Measurements from ENCODE around the gene TSPAN9. TPM values are rescaled to one million over a fixed set of nuclear protein-coding genes. Genes with fewer than 3 reads are reported as not detected.

Gene TSPAN9
- total and polyA plus RNA-seq, 9 of the 15 experiments (the other 6 are each of a cell fraction or from before 2014, with no cell fraction given), result 0.23 to 2.1 (median 0.60) TPM; not detected in 2

DNA sequence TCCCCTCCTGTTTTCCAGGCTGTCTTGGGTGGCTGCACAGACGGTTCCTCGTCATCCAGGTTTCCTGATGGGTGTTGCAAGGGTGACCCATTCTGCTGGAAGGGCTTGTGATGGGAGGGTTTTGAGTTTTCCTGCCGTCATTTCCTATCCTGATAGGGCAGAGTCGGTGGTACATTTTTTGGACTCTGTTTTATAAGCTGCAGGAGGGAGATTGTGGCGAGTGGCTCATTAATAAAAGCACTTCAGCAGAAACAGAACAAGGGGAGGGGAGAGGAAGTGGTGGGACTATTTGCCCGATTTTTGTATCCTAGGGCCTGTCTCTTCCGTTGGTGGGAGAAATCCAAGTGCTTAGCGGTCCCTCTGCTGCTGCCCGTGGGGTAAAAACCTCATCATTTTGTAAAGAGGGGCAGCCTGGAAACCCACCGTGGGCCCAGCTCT, 40.0 kb downstream of the TSPAN9 start (continued):
- TF ChIP-seq, protein P1, sequence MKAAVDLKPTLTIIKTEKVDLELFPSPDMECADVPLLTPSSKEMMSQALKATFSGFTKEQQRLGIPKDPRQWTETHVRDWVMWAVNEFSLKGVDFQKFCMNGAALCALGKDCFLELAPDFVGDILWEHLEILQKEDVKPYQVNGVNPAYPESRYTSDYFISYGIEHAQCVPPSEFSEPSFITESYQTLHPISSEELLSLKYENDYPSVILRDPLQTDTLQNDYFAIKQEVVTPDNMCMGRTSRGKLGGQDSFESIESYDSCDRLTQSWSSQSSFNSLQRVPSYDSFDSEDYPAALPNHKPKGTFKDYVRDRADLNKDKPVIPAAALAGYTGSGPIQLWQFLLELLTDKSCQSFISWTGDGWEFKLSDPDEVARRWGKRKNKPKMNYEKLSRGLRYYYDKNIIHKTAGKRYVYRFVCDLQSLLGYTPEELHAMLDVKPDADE (conservative IDR thresholded peaks at IDR 0.05; ENCODE audit: control insufficient read depth, low read depth, low read length), result no peak
- TF ChIP-seq RNF2 (IDR thresholded peaks at IDR 0.05) (no peak), TEAD2 (tag; IDR thresholded peaks at IDR 0.05) (no peak), CSDE1 (IDR thresholded peaks at IDR 0.05) (no peak)

GRCh38 chr12:3117591-3118015, 40.4 kb downstream of the TSPAN9 start:
- Histone ChIP-seq H3K27me3 (ENCODE audit: control insufficient read depth in 2 of 2, insufficient read depth in 2 of 2, low read length in 2 of 2) (peaks cover 5 to 42% of the 10 kb centered on the region in 2 experiments), H3K4me2 (ENCODE audit: insufficient read depth, low read length) (no peak overlapping the region), H3K9ac (ENCODE audit: insufficient read depth in 1 of 2, low read depth in 2 of 2, low read length in 2 of 2) (no peak overlapping the region), H3K4me1 (replicated peaks in 1 of 2; ENCODE audit: control insufficient read depth in 2 of 2, insufficient read depth in 2 of 2, low read length in 2 of 2) (no peaks in the 10 kb centered on the region), H3K36me3 (ENCODE audit: control insufficient read depth, insufficient read depth, low read length) (no peaks in the 10 kb centered on the region), H3K79me2 (ENCODE audit: control insufficient read depth, insufficient read depth, low read length) (no peaks in the 10 kb centered on the region), H3K27ac (ENCODE audit: extremely low read depth, low read depth, low read length) (no peak overlapping the region), H3K4me3 (no peak overlapping the region), H3K9me1 (ENCODE audit: control insufficient read depth, insufficient read depth, low read length) (no peaks in the 10 kb centered on the region), H2AFZ (ENCODE audit: low read depth, low read length) (no peak overlapping the region), H4K20me1 (replicated peaks; ENCODE audit: control insufficient read depth, insufficient read depth, low read length) (peaks cover 6% of the 10 kb centered on the region; the same call in 1 of the 2 replicates), H3K9me3 (replicated peaks; ENCODE audit: control insufficient read depth, insufficient read depth, low read depth, low read length) (no peaks in the 10 kb centered on the region)
- in situ Hi-C loops (cut with MboI), result no loop called here
- POLR2A ChIA-PET, result no interaction called here
- FAIRE-seq (no peak), ATAC-seq (no peak), DNase-seq (ENCODE audit: extremely low read depth in 1 of 4, low spot score in 3 of 4) (no peak)
- CTCF ChIA-PET (ENCODE audit: low intra/inter-chr PET ratio), result no interaction called here
- no TSS peak for BruUV-seq (replicated peaks)
- 0% methylated on average over 3 of the region's 3 CpGs for WGBS (ENCODE audit: insufficient coverage, low coverage, missing lambda C conversion rate)
- intact Hi-C loops (cut with micrococcal nuclease), result no loop called here
- TF ChIP-seq SMAD2 (IDR thresholded peaks at IDR 0.05; ENCODE audit: low read depth, low read length), result no peak
- no peak for TF ChIP-seq KDM2B (CRISPR knock-in tag; IDR thresholded peaks at IDR 0.05)
- no peak for TF ChIP-seq ZNF551 (CRISPR knock-in tag; IDR thresholded peaks at IDR 0.05)
- TF ChIP-seq TCFL5 (CRISPR knock-in tag; conservative IDR thresholded peaks at IDR 0.05), result no peak
- no peak for TF ChIP-seq PHF20 (IDR thresholded peaks at IDR 0.05; ENCODE audit: partially characterized antibody)
- TF ChIP-seq FOXM1 (IDR thresholded peaks at IDR 0.05; ENCODE audit: low read depth), result no peak
- TF ChIP-seq FOXM1 (CRISPR knock-in tag; IDR thresholded peaks at IDR 0.05; ENCODE audit: low read depth), result no peak
- no peak for TF ChIP-seq IRF9 (tag; IDR thresholded peaks at IDR 0.05)
- TF ChIP-seq ADNP (tag; IDR thresholded peaks at IDR 0.05), result no peak
- TF ChIP-seq ZNF311 (CRISPR knock-in tag; IDR thresholded peaks at IDR 0.05), result no peak
- no peak for TF ChIP-seq SAP30 (IDR thresholded peaks at IDR 0.05; ENCODE audit: borderline replicate concordance, insufficient read depth, low read depth, low read length, poor library complexity, severe bottlenecking)

Data from K562 (cell line).